Measurements from ENCODE around the gene LAMB1. TPM values are rescaled to one million over a fixed set of nuclear protein-coding genes. Genes with fewer than 3 reads are reported as not detected.
"Not testable (repeated sequence)": the region's sequence is repeated elsewhere in the genome, so short reads cannot be mapped to it uniquely, and the experiment has no call there.

The LAMB1 gene
- total RNA-seq, 4 donors from 2014 or later = 43.9 to 84.8 (median 65.2) TPM

- DNase-seq (ENCODE audit: low spot score in 2 of 2) = no peak
- intact Hi-C loops (cut with DNase I; ENCODE audit: low total_unique reads) = no loop called here
- 36 to 37% methylated on average over 9 of the region's 9 CpGs for WGBS, 2 donors
- no peak for TF ChIP-seq POLR2A (IDR thresholded peaks at IDR 0.05)
- TF ChIP-seq, protein P1, sequence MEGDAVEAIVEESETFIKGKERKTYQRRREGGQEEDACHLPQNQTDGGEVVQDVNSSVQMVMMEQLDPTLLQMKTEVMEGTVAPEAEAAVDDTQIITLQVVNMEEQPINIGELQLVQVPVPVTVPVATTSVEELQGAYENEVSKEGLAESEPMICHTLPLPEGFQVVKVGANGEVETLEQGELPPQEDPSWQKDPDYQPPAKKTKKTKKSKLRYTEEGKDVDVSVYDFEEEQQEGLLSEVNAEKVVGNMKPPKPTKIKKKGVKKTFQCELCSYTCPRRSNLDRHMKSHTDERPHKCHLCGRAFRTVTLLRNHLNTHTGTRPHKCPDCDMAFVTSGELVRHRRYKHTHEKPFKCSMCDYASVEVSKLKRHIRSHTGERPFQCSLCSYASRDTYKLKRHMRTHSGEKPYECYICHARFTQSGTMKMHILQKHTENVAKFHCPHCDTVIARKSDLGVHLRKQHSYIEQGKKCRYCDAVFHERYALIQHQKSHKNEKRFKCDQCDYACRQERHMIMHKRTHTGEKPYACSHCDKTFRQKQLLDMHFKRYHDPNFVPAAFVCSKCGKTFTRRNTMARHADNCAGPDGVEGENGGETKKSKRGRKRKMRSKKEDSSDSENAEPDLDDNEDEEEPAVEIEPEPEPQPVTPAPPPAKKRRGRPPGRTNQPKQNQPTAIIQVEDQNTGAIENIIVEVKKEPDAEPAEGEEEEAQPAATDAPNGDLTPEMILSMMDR (IDR thresholded peaks at IDR 0.05) = no peak
- H3K4me3 ChIP-seq (ENCODE audit: low read depth, poor library complexity, severe bottlenecking) = peak overlapping the region; percentile 67
These were observed 111.2 kb downstream of the LAMB1 start for GRCh38 chr7:107891636-107892366.

DNA sequence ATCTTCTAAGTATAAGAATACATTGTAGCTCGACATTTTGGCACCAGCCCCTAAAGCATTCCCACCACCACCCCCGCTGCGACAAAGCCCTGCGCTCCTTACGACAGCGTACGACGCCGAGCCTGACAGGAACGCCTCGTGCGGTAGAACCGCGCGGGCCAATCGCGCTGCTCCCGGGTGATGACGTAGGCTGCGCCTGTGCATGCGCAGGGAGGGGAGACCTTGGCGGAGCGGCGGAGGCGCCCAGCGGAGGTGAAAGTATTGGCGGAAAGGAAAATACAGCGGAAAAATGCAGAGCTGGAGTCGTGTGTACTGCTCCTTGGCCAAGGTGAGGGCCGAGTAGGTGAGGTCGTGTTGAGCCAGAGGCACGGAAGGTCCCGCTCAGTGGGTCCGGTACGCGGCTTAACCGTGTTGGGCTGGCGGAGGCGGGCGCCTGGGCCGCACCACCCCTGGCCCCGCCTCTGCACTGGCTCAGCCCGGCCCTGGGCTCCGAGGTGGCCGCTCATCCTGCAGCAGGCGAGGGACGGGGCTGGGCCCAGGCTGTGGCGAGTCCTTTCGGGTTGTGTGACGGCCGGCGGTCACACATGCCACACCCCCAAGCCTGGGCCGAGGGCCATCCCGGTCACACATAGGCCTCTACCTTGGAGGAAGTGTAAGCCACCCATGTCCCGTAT is 111.9 kb downstream of the LAMB1 start, which contains the start of gene DLD:
TSS of gene DLD (plus strand) at position 222 of the 674 bp plus-strand sequence. CDS start at position 290, 68 bp downstream.
- WGBS, 2 donors = 0 to 1% methylated on average over 49 to 54 of the region's 55 CpGs
- intact Hi-C loops (cut with DNase I; ENCODE audit: low total_unique reads) = no loop called here
- peak within 1 kb of the TSS; percentile 67 for H3K4me3 ChIP-seq (ENCODE audit: low read depth, poor library complexity, severe bottlenecking)
- DNase-seq (ENCODE audit: low spot score in 2 of 2) = peak; percentile 90 to 99
- TF ChIP-seq, protein P1 (IDR thresholded peaks at IDR 0.05) = no peak
- peak in 1 of 2 donors; percentile 70 for TF ChIP-seq POLR2A (IDR thresholded peaks at IDR 0.05)

DNA sequence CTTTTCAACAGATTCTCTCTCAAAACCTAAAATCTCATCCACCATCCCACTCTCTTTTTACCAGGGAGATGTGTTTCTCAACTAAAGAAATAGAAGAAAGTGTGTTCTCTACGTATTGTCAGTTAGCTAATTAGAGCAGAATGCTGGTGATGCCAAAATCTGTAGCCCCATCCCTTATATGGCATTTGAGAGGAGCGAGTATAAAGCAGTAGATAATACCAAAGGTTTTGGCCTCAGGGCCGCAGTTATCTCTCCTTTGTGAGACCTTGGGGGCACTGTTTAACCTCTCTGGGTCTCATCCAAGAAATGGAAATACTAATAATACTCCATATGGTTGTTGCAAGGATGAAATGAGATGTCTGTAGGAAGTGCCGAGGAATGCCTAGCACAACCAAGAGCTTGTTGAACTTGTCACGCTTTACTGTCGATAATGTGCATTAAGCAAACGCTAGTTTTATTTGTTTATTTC is 112.4 kb downstream of the LAMB1 start:
- 5% methylated on average over 7 of the region's 7 CpGs for WGBS, 2 donors
- peak overlapping the region; percentile 67 for H3K4me3 ChIP-seq (ENCODE audit: low read depth, poor library complexity, severe bottlenecking)
- TF ChIP-seq, protein P1 (IDR thresholded peaks at IDR 0.05) = no peak
- no peak for TF ChIP-seq POLR2A (IDR thresholded peaks at IDR 0.05)
- DNase-seq (ENCODE audit: low spot score in 2 of 2) = no peak
- intact Hi-C loops (cut with DNase I; ENCODE audit: low total_unique reads) = no loop called here

DNA sequence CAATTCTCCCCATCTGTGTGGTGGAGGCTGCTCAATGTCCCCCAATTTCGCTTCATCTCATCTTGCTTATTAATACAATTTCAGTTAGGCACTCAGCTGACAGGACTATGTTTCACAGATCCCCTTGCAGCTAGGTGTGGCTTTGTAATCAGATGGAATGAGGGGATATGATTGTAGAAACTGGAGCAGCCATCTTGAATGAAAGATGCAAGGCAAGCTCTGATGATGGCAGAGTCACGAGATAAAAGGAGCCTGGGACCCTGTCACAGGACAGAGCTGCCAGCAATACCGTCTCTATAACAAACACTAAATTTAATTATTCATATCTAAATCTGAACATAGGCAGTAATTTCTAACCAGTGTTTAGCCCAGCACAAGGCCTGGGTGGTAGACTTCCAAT is 113.0 kb downstream of the LAMB1 start:
- DNase-seq (ENCODE audit: low spot score in 2 of 2) = no peak
- intact Hi-C loops (cut with DNase I; ENCODE audit: low total_unique reads) = no loop called here
- 47 to 72% methylated on average over 3 of the region's 3 CpGs for WGBS, 2 donors
- no peak overlapping the region for H3K4me3 ChIP-seq (ENCODE audit: low read depth, poor library complexity, severe bottlenecking)
- TF ChIP-seq, protein P1 (IDR thresholded peaks at IDR 0.05) = no peak
- TF ChIP-seq POLR2A (IDR thresholded peaks at IDR 0.05) = no peak

GRCh38 chr7:107887827-107888226 is 115.1 kb downstream of the LAMB1 start:
- intact Hi-C loops (cut with DNase I; ENCODE audit: low total_unique reads); DNase-seq (ENCODE audit: low spot score in 2 of 2); H3K4me3 ChIP-seq (ENCODE audit: low read depth, poor library complexity, severe bottlenecking): not testable (repeated sequence)
- WGBS, 2 donors = 92 to 97% methylated on average over 10 to 13 of the region's 22 CpGs

- WGBS, 2 donors = 50% methylated on average over 6 of the region's 6 CpGs
- H3K4me3 ChIP-seq (ENCODE audit: low read depth, poor library complexity, severe bottlenecking) = no peak overlapping the region
These were observed 118.7 kb downstream of the LAMB1 start for GRCh38 chr7:107884066-107884818.

More at GRCh38 chr7:107884066-107884818, 118.7 kb downstream of the LAMB1 start:
- TF ChIP-seq, protein P1 (IDR thresholded peaks at IDR 0.05) = no peak
- TF ChIP-seq POLR2A (IDR thresholded peaks at IDR 0.05) = no peak
- DNase-seq (ENCODE audit: low spot score in 2 of 2) = no peak
- intact Hi-C loops (cut with DNase I; ENCODE audit: low total_unique reads) = no loop called here

Data from lower leg skin (tissue), 4 donors.